Kidney epithelial cell (primary cell): Measurements from ENCODE around the gene C1orf116. TPM values are rescaled to one million over a fixed set of nuclear protein-coding genes. Genes with fewer than 3 reads are reported as not detected.

Source experiments
- DNase-seq: peaks from one replicate; pipeline ENCODE4 v3.0.0-alpha.2; 2010; ENCODE audit warnings: low read depth
- H3K27me3 ChIP-seq: 2 replicates; pipeline ENCODE4 v1.6.0; 2011; ENCODE audit warnings: low read length; ENCODE audit not compliant: control insufficient read depth, insufficient read depth
- H3K36me3 ChIP-seq: 2 replicates; pipeline ENCODE4 v1.5.1; 2011; ENCODE audit warnings: low read length; ENCODE audit not compliant: control insufficient read depth, insufficient read depth
- H3K4me3 ChIP-seq: 2 replicates; pipeline ENCODE4 v1.5.1; 2011; ENCODE audit warnings: low read depth, mild to moderate bottlenecking, control low read depth, low read length
- CTCF ChIP-seq: IDR thresholded peaks from 2 replicates; pipeline ENCODE4 v1.5.1; 2011; ENCODE audit warnings: mild to moderate bottlenecking, moderate library complexity, low read length, control low read depth, inconsistent platforms; ENCODE audit not compliant: insufficient read depth, poor library complexity, severe bottlenecking
- total RNA-seq: library from RNA; depleted of rRNA; stranded (reverse); fragments of >200 nt; gene quantifications from 2 replicates; pipeline ENCODE4 v1.2.3, GENCODE V29; 2015

C1orf116 gene
- total RNA-seq, 1 donor from 2014 or later = 34.1 TPM

DNA sequence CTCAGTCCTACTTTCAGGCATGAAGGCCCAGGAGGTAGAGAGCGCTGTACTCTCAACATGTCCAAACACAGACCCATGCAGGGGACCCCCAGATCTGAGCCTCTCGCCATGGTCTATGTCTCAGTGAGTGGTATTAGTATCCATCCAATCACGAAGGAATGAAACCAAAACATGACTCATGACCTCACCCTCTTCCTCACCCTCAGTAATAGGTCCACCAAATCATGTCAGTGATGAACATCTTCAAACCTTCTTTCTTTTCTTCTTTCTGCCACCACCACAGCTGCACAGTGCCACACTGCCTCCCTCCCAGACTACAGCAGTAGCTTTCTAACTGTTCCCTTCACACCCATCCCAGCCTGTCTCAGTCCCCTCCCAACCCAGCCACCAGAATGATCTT, 16.8 kb downstream of the C1orf116 start:
- DNase-seq = no peak
- no peak for TF ChIP-seq CTCF

GRCh38 chr1:207014728-207015127, 17.8 kb downstream of the C1orf116 start:
- TF ChIP-seq CTCF = no peak
- no peak for DNase-seq

More for the DNA sequence above, 16.8 kb downstream of the C1orf116 start:
- no peaks in the 10 kb centered on the region for H3K36me3 ChIP-seq
- H3K27me3 ChIP-seq = no peaks in the 10 kb centered on the region
- H3K4me3 ChIP-seq = no peak overlapping the region

DNA sequence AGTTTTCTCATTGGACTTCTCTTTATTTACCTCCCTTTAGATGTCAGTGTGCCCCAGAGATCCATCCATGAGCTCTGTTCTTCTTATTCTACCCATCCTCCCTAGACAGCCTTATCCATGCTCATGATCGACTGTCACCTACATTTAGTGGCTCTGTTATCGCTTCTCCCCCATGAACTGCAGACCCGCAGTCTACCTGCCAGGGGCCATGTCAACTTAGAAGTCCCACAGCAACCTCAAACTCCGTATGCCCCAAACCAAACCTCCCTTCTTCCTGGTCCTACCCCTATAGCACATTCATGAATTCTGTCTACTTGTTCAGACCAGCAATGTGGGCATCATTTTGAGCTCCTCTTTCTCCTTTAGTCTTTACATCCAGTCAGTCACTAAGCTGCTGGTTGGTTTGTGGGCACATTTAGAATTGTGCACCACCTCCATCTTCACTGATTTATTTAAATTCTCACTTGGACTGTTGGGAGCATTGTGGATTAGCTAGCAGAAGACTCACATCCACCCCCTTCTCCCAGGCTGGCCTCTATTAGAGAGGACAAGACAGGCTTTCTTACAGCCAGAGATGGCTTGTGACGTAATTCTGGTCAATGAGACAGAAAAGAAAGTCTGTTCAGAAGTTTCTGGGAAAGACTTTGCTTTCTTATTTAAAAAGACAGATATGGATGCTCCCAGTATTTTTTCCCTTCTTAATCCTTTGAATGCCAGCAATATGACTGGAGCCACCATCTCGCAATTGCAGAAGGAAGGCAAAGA, 19.1 kb downstream of the C1orf116 start:
- Histone ChIP-seq H3K27me3 (no peaks in the 10 kb centered on the region), H3K36me3 (no peaks in the 10 kb centered on the region), H3K4me3 (no peak overlapping the region)
- DNase-seq = no peak
- no peak for TF ChIP-seq CTCF

More at GRCh38 chr1:207014728-207015127, 17.8 kb downstream of the C1orf116 start:
- Histone ChIP-seq H3K36me3 (no peaks in the 10 kb centered on the region), H3K27me3 (no peaks in the 10 kb centered on the region), H3K4me3 (no peak overlapping the region)

- H3K36me3 ChIP-seq = no peaks in the 10 kb centered on the region
- DNase-seq = no peak
- H3K27me3 ChIP-seq = no peaks in the 10 kb centered on the region
- H3K4me3 ChIP-seq = no peak overlapping the region
- TF ChIP-seq CTCF = no peak
Observed at GRCh38 chr1:207010726-207011125, 21.8 kb downstream of the C1orf116 start.

GRCh38 chr1:207009945-207010344, 22.6 kb downstream of the C1orf116 start:
- Histone ChIP-seq H3K4me3 (no peak overlapping the region), H3K36me3 (no peaks in the 10 kb centered on the region), H3K27me3 (no peaks in the 10 kb centered on the region)
- no peak for TF ChIP-seq CTCF
- DNase-seq = no peak

- DNase-seq = no peak
- H3K36me3 ChIP-seq = no peaks in the 10 kb centered on the region
- no peak for TF ChIP-seq CTCF
- H3K4me3 ChIP-seq = no peak overlapping the region
- no peaks in the 10 kb centered on the region for H3K27me3 ChIP-seq
Observed at GRCh38 chr1:207009182-207009850, 23.2 kb downstream of the C1orf116 start.
